DMS 273 (cell line): Measurements from ENCODE around the gene FOXP1.

Experiments used
- DNase-seq: peaks from one replicate; lab custom pipeline; 2025; ENCODE audit not compliant: unreplicated experiment; lab: John Stamatoyannopoulos, UW

FOXP1 gene

DNA sequence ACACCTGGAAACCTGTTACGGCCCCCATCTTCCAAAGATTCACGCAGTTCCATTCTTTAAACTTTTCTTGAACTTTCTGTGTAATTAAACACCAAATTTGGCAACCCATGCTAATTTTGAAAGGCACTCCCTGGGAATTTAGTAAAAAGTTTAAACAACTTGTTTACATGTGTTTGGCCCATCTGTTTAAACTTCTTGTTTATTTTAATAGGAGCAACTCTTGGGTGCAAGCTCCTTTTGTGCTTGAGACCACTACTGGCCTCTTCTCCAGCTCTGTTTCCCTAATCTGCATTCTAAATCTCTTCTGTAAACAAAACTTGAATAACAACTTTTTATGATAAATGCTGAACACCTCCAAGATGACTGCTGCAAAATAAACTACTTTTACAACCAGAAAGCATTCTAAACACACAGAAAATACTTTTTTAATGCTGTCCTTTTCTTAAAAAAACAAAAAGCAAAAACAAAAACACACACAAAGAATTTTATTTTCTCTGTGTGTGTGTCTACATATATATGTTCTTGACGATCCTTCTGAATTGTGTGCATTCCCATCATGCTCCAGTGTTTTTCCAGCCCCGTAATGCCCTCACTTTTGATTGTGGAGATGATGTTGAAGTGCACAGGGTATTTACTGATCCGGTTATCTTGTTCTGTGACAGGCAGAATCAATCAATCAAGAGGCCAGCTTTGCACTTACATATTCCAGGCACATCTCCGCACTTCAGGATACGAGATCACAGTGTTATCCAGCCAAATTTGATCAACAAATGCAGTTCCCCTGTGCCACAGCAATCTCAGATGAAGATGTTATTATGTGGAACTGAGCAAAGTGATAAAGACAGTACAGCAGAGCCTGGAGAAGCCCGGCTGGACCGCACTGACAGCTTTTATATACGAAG lies 416.9 kb downstream of the FOXP1 start:
- DNase-seq: no peak

DNA sequence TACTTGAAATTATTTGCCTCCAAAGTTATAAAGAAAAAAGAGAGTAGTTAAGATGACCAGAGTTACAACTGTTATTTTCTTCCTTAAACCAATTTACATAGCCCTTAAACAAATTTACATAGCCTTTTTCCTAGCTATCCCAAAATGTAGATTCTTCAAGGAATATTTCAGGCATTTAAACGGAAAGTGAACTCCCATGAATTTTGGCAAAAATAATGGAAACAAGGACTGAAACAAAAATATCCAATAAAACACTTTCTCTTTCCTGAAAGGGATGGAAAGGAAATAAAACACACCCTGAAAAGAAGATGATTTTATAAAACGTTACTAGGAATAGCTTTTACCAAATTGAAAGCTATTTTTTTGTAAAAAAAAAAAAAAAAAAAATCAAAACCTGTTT lies 418.6 kb downstream of the FOXP1 start:
- no peak for DNase-seq

DNA sequence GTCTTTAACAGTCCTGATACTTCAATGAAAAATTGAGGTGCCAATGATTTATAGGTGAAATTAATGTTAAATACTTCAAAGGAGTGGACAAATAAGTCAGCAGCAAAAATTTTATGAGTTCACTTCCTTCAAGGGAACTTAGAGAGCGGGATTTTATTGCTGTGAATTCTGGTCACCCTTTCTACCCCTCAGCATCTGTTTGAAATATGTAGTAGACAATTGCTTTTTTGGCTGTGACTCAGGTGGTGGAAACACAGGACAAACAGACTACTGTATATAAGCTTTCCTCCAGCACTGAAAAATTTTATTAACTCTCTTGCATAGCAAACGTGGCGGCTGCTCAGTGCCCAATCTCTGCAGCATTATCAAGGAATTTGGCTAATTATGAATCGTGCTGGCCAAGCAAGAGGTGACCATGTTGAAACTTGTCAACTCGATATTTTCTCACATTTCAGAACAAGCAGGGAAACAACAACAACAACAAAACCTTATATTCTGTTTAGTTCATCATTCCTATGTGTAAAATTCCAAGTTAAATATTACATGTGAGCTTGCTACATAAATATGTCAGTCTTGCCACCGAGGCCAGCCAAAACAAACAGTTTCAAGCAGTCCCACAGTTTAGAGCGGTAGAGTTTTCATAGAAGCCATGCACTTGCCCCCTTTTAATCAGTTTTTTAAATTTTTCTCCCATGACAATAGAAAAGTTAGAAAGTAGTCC lies 420.2 kb downstream of the FOXP1 start:
- no peak for DNase-seq

DNA sequence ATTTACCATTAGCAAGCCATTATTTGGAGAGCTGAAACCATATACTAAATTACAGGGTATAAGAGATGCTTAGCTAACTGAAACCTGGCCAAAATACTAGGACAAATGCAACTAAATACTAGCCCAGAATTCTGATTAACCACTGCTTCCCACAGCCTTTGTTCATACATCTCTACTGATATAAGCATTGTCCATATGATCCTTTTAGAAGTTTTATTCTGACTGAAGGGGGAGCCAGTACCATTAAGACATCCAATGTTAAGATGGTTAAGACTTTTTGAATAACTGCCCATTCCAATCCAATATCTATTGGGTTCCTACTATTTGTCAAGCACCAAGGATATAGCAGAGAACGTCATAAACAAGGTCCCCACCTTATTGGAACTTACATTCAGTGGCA lies 421.3 kb downstream of the FOXP1 start:
- DNase-seq: no peak

DNA sequence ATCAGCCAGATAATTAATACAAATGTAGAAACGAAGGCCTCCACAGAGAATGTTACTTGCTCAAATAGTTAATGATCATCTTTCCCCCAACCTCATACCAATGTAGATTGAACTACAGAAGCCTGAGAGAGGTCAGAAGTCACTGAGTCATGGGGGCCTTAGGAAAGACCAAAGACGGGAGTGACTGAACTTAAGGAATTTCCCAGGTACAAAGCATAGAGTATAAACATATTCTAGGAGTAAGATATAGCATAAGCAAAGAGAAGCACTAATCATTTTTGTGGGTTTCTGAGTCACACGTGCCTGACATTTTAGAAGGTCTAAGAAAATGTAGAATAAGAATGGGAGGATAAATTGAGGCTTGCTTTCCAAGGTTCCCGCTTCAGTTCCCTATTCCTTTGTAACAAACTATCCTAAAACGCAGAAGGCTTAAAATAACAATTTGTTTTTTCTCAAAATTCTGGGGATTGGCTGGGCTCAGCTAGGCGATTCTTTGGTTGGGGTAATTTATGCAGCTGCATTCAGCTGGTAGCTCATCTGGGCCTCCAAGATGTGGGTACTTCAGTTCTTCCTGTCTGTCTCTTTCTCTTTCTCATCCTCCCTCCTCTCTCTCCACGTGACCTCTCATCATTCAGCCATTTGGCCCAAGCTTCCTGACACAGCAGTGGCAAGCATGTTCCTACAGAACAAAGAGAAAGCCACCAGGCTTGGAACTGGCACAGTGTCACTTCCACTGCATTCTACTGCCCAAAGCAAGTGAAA lies 422.6 kb downstream of the FOXP1 start:
- DNase-seq: no peak

DNA sequence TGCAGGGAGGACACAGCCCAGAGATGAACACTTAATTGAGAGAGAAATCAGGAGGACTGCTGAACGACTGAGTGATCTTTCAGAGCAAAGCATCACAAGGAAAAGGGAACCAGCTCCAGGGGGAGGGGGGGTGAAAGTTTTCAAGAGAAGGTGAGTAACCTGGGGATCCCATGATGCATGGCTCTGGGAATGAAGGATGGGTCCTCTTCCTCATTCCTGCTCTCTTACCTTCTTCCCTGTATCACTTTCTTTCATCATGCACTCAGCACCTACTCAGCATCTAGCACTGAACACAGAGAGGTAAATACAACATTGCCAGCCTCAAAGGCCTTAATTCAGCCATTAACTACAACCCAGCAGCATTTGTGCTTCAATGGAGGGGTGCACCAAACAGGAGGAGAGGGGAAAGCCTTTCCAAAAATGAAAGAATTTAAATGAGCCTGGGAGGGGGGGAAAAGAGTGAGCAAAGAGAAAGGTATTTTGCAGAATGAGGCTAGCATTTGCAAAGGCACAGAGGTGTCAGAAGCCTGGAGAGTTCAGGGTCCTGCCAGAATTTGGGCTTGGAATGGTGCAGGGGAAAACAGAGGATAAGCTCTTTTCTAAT lies 427.4 kb downstream of the FOXP1 start:
- no peak for DNase-seq

DNA sequence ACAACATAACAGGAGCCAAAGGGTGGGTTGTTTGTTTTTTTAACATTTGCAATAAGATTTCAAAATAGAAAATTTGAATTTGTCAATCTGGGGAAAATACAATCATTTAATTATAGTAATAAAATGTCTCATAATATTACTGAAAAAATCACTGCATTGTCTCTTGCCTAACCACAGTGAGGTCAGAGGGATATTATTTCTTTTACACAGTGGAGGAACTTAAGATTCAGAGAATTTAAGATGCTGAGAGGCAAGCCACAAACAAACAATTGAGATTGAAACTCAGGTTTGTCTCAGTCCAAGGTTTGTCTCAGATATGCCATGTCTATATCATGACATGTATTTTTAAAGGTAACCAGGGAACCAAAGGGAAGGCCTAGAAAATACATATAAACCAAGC lies 428.7 kb downstream of the FOXP1 start:
- no peak for DNase-seq

DNA sequence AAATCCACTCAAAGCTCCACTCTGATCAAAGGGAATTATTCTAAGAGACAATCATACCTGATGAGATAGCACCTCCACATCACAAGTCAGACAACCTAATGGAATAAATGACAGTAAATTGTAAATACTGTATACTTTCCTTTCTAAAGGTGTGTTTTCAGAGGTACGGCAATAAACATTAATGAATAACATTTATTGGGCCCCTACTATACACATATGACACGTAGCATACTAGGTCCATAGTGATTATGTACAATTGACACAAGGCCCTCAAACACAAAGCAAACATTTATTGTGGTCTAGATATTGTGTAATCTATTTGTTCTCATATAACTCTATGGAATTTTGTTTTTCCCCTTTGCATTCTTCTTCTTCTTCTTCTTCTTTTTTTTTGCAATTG lies 429.8 kb downstream of the FOXP1 start:
- no peak for DNase-seq

DNA sequence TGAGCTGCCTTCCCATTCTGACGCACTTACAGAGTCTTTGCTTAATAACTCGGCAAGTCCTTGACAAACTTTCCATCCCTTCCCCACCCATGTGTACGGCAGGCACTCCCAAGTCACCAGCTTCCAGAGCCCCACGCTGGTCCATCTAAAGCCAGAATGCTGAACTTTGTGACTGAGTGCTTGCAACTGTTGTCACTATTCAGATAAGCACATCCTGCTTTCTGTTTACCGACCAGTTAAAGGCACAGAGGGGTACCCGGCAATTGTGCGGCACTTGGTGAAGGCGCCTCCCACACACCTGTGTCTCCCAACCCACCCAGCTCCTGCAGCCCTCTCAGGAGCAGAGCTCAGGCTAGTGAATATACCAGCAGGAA lies 430.6 kb downstream of the FOXP1 start:
- no peak for DNase-seq

DNA sequence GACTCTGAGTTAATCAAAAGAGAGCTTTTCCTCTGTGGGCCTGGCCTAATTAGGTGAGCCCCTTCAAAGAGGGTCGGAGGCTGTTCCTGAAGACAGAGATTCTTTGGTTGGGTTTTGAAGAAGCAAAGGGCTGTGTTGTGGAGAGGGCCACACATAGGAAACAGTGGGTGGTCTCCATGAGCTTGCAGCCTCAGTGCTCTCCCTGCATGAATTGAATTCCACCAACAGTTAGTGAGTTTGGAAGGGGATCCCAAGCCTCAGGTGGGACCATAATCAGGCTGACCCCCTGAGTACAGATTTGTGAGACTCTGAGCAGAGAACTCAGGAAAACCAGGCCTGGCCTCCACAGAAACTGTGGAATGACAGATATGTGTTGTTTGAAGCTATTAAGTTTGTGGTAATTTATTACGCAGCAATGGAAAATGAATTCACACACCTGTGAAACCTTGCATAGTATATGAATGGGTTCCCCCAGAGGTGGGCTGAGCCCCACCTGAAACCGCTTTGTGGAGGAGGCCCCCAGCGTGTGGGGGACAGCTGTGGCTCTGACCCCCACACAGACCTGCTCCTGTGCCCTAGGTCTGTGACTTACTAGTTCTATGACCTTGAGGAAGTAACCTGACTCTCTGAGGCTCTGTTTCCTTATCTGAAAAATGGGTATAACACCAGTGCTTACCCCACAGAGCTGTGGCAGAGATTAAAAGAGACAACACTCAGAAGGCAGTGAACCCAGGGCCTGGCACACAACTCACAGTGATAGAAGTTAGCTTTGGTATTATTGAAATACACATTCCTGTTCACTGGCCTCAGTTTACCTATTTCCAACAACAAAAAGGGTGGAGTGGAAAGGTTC lies 431.3 kb downstream of the FOXP1 start:
- no peak for DNase-seq

DNA sequence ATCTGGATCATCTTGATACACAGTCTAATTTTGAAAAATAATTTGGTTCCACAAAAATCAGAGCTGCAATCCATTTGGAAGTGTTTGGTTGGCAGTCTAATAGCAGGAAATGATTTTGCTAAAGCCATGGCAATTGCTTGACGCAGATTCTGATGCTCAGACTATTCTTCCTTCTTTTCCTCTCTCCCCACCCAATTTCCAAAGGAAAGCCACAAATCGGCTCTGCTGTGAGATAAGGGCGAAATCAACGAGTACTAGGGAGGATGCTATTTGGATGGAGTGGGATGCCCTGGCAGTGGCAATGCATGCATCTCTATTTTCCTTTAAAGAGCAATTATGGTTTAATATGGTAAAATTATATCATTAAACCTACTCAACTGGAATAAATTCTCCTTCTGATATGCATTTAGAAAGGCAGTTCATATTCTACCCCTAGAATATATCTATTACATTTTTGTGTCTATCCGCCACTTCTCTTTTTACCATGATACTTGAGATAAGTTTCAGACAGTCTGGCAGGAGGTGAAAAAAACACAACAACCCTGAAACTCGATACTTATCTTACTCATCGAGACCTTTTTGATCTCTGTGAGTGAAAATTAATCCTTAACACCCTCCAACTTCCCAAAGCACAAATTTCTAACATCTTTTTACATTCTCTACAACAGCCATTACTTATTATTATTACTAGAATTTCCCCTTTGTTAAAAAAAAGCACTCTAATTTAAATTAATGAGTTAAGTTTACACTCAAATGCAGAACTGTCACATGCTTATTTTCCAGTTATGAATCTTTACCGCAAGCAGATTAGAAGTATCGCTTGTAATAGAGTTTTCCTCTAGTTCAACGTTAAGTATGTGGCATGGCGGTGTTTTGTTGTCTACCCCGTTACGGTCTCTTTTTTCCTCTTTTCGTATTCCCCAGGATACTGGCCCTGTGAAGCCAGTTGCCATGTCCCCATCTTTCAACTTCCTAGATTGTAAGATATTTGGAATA lies 433.3 kb downstream of the FOXP1 start:
- DNase-seq: peak; percentile 11

DNA sequence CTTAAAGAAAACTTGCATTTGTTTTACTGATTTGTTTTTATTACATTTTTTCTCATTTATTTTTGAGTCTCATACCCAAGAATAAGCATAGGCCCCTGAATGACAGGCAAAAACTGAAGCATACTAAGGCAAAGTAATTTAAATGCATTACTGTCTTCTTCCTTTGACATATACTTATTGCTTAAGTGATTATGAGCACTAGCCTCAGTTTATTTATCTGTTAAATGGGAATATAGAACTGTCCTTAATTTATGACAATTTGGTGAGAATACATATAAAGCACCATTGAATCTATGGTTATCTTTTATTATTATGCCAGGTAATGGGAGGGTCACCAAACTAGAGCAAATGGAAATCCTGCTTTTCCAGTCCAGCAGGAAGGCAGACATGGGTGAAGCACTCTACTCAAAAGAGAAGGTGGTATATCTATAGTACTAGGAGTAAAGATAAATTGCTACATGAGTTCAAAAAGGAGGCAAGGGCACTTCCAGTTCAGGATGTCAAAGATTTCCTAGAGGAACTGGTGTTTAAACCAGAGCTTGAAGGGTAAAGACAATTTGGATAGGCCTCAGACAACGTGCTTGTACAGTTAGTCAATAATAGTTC lies 435.0 kb downstream of the FOXP1 start:
- DNase-seq: no peak

DNA sequence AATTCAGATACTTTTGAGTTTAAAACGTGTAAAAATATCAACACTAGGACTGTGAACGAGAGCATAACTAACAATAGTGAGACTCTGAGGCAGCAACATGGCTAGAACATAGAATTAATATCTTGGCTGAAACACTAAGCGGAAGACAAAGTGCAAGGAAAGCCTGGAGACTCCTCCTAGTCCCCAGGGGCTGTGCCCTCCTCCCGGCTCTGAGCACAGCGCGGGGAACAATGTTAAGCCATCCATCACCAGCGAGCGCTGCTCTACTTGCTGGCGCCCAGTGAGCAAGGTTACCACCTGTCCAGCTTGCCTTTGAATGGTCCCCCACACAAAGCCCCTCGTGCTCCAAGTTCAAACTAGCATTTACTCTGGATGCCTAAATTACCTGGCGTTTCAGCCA lies 436.9 kb downstream of the FOXP1 start:
- no peak for DNase-seq

DNA sequence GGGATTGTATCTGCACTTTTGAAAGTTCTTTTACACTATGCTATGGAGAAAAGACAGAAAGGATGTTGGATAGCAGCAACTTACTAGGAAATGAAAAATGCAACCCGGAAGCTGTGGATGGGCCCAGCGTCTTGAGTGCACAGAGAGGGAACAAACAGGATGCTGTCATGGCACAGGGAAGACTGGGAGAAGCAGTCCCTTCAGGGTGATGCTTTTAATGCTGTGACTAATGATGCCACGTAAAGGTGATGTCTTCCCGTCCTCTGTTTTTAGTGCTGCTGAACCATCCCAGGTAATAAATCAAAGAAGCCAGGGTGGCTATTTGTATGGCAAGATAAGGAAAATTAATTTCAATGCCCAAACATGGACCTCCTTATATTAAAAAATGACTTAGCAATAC lies 437.6 kb downstream of the FOXP1 start:
- no peak for DNase-seq

DNA sequence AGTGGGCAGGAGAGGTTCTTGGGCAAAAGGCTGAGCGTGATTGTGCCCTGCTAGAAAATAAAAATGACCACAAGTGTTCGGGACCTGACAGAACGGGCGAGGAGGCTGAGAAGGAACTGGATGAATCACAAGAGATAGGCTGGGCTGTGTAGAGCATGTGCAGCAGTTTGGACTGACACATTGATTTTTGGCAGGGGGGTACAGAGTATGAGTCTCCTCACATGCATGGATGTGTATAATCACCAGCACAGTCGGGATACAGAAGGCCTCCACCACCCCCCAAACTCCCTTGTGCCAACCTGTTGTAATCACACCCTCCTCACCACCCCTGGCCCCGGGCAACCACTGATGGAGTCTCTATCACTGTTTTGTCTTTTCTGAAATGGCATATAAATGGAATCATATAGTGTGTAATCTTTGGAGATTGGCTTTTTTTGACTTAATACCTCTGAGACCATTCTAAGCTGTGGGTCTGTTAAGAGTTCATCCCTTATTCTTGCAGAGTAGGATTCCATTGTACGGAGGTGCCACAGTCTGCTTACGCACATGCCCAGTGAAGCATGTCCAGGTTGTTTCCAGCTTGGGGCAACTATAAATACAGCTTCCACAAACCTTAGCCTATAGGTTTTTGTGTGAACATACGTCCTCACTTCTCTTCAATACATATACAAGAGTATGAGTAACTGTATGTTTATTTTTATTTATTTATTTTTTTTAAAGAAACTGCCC lies 438.8 kb downstream of the FOXP1 start:
- no peak for DNase-seq

DNA sequence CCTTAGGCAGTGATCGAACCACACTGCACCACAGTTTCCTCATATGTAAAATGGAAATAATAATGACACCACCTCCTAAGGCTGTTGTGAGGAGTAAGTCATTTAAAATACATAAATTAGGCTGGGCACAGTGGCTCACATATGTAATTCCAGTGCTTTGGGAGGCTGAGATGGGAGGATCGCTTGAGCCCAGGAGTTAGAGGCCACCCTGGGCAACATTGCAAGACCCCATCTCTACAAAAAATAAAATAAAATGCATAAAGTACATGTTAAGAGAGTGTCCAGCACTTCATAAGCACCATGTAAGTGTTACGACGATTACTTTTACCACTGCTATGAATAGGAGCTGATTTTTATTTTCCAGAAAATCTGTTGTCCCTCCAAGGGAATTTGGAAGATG lies 440.0 kb downstream of the FOXP1 start:
- DNase-seq: no peak

DNA sequence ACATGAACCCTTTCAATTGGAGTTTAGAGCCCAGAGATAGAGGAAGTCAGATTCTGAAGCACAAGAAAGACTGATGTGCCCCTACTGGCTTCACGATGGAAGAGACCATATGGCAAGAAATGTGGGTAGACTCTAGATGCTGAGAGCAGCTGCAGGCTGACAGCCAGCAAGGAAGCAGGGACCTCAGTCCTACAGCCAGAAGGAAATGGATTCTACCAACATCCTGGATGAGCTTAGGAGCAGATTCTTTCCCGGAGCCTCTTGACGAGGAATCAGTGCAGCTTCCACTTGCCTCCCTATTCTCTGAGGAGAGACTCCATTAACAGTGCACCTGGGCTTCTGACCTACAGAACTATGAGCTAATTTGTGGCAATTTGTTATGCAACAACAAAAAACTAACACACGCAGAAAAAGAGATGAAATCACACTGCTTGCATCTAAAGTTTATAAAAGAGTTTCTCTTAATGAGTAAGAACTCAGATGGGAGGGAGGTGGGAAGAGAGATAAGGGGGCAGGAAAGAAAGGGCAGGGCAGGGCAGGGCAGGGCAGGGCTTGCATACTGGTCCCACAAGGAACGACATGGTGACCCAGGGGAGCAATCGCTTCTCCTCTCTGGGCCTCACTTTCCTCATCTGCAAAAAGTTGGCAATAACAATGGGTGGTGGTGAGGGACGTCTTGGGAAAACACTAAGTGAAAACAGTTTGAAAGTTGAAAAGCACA lies 440.9 kb downstream of the FOXP1 start:
- peak; percentile 47 for DNase-seq

DNA sequence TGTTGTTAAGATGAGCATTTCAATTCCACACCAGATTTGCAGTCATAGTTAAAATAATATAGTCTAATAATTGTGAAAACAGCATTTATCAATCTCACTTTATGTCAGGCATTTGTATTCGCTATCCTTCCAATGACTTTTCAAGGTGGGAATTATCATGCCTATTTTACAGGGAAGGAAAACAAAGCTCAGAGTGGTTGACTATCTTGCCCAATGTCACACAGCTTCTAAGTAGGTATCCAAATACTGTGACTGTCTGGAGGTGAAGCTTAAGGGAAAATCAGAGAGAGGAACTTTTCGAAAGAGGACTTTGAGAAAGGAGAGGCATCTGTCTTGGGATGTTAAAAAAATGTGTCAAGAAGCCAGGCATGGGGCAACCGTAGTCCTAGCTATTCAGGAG lies 443.1 kb downstream of the FOXP1 start:
- DNase-seq: no peak
